NCI-H1694 treated with DMSO at 0.1 percent for 48 hours (cell line): ENCODE data around the gene MAPK7.
"Not testable (repeated sequence)": the region's sequence is repeated elsewhere in the genome, so short reads cannot be mapped to it uniquely, and the experiment has no call there.

ENCODE experiments used
- DNase-seq: peaks from one replicate; lab custom pipeline; 2025; lab: John Stamatoyannopoulos, UW

Gene MAPK7

DNA sequence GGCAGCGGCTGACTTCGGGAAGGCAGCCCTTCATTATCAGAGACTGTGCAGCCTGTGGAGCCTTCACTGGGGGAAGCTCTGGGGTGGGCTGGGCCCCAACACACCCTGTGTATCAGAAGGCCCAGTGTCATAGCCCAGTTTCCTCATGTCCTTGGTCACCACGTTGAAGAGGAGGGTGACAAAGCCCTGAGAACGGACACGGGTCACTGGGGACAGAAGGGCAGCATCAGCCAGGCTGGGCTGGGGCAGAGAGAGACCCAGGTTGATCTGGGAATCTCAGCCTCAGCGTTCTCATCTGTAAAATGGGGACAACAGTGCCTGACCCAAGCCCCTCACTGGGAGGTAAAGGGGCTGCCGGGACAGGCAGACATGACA is 35.1 kb upstream of the MAPK7 start:
- no peak for DNase-seq

DNA sequence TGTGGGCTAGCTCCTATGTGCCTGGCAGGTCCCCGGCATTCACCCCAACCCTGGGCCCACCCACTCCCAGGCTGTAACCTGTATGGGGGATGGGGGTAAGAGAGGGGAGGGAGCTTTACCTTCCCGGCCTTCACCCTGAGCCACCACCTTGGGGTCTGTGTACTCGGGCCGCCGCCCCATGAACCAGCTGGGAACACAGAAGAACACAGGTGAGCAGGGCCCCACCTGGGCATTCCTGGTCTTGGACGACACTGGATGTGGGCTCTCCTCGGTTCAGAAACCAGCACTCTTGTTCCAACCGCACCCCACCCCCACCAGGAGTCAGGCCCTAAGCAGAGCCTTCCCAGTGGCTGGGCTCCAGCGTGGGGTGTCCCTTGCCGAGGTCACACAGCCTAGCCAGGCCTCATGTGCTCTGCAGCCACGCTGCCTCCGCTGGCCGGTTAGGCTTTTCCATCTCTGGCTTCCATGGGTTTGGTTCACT is 34.6 kb upstream of the MAPK7 start:
- DNase-seq: no peak

DNA sequence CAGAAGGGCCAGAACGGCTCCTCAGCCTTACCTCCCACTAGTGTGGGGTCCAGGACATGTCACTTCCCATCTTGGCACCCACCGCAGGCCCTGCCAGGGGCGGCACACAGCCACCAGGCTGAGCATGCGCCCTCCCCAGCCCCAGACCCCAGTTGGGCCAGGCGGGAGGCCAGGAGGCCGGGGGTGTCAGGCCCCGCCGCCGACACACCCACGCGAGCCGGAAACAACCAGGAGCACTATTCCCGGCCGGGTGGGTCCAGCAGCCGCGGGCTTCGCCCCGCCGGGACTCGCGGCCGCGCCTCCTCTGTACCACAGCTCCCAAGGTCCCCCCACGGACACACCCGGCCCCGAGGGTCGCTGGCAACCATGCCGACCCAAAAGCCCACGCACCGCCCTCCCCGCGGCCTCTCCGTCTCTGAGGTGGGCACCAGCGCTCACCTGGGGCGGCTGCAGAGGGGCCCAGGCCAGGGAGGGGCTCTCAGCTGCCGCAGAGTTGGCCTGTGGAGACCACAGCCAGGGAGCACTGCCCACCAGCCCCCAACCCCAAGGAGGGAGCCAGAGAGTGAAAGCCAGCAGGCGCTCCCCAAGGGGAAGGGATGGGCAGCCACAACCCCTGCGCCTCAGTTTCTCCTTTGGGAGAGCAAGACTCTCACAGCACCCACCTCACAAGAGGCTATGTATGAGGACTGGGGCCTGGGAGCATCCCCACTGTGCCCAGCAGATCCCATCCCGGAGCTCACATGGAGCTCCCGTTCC is 33.8 kb upstream of the MAPK7 start:
- DNase-seq: no peak

DNA sequence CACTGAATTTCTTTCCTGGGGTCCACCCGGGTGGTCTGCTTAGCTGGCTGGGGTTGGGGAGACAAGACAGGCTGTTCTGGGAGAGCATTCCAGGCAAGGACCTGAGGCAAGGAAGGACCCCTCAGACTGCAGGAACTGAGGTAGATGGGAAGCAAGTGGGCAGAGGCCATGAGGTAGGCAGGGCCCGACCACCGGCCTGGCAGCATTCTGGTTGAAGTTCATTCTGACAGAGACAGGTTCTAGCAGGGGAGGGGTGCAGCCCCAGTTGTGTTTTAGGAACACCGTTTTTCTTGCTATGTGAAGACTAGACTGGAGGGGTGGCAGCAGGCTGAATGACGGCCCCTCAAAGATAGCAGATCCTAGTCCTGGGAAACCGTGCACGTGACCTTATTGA is 33.2 kb upstream of the MAPK7 start:
- DNase-seq: no peak

DNA sequence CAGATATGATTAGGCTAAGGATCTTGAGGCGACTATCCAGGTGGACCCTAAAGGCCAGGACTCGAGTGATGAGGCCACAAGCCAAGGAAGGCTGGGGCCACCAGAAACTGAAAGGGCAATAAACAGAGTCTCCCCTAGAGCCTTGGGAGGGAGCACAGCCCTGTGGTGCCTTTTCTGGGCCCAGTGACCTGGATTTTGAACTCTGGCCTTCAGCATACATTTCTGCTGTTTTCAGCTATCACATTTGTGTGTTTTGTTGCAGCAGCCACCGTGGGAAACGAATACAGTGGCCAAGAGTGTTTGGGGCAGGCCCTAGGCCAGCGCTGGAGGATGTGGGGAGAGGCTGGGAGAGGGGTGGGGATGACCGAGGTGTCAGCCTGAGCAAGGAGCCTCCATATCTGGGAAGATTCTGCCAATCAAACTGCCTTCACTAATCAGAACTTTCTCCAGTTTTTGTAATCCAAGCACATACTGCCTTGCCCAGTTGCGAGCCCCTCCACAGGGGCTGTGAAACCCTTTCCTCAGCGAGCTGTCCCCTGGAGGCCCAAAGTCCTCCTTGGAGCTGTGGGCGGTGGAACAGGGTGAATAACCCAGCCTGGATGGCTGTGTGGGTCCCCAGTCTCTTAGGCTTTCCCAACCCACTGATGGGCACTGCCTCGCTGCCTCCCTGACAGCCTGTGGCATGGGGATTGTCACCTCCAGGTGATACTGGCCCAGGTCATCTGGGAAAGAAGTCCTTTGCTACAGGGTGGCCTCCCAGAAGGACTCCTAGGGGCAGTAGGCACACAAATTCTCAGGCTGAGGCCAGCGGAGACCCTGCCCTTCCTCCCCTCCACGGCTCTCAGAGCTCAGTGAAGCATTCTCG is 32.6 kb upstream of the MAPK7 start:
- no peak for DNase-seq

DNA sequence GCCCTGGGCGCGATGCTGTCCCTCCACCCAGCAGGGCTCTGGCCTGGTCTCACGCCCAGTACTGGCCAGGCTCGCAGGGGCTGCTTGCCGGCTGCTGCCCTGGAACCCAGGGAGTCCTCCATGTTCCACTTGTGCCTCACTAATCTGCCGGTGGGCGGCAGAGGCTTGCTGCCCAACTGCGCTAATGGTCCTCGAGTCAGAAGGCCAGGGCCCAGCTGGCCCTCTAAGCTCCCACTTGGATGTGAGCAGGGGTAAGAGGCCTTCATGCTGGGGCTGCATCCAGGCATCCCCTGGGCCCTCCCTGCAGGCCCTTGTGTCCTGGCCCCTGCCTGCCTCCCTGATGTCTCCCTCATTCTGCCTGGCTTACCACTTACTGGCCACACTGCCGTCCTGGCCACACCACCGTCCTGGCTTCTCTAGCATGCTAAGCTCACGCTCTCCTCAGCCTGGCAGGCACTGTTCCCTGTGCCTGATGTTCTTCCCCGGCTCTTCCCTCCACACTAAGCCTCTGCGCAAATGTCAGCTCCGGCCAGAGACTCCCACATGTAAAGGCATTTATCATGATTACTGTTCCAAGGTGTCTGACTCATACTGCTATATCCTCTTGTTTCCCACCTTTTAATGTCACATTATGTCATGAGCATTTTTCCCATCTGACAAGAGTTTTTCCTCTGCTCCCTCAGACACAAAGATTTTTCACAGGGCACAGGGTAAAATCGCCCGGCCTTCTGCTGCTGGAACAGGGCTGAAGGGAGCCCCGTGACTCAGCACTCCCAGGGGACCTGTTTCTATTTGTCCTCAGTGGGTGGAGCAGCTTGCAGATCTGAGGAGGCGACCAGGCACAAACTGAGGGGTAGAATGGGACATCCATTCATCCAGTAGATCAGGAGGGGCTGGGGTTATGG is 31.7 kb upstream of the MAPK7 start:
- DNase-seq: peak; percentile 70

DNA sequence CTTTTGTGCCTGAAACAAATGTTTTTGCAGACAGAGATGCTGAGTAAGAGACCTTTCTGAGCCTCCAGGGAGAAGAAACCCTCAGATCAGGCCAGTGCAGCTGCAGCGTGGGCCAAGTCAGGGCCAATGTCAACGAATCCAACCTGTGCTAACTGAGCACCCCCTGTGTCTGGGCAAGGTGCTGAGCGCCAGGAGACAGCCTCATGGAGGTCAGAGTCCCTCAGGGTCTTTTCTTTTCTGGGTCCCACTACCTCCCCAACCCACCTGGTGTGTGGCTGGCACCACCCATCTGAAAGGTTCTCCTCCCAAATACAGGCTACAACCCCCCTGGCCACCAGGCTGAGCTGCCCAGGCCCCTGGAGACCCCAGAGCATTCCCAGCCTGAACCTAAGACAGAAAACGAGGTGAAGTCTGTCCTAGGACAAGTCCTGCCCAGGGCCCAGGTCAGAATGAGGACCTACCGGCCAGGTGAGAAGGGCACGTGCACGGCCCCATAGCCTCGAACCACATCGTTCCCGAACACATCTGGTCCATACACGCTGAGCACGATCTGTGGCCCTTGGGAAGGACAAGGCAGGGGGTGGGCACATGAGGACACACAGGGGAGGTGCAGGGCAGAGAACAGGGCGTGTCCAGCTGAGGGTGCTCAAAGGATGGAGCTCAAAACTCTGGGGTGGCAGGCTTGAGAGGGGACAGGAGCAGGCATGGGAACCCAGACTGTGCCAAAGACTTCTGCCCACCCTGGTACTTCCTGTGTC is 30.8 kb upstream of the MAPK7 start:
- DNase-seq: no peak

DNA sequence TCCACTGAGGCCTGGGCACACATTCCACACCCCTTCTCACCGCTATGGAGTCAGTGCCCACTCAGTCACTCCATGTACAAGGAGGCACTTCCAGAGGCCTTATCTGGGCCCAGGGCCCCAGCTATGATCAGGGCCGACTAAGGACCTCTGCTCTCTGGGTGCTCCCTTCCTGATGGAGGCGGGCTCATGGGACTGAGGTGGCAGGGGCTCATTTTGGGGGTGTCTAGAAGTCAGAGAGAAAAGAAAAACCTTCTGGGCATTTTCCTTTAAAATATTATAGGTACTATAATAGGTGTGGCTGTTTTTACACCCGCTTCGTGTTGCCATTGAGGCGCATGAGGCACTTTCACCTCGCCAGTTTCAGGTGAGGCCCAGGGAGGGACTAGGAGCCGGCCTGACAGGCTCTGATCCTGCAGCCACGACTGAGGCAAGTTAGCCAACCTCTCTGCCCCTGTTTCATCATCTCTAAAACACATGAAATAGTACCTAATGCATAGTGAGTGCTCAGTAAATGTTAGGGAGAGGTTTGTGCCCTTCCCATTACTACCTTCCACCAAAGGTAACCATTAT is 30.1 kb upstream of the MAPK7 start:
- no peak for DNase-seq

DNA sequence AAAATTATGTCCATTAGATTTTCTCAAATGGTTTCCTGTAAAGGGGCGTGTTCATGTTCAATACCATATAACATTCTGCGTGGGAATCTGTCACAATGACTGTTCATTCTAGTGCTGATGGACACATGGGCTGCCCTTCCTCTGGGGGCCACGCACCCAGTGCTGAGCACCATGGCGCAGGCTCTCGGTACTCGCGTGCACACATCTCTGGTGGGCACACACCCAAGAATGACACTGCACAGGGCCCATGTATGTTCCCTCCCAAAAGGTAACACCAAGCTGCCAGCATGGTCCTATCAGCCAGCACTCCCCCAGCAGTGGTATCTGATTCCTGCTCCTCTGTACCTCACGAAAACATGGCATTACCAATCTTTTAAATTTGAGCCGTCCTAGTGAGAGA is 29.5 kb upstream of the MAPK7 start:
- no peak for DNase-seq

DNA sequence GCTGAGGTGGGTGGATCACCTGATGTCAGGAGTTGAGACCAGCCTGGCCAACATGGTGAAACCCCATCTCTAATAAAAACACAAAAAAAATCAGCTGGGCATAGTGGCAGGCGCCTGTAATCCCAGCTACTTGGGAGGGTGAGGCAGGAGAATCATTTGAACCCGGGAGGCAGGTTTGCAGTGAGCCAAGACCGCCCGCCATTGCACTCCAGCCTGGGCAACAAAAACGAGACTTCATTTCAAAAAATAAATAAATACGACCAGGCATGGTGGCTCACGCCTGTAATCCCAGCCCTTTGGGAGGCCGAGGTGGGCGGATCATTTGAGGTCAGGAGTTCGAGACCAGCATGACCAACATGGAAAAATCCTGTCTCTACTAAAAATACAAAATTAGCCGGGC is 24.9 kb upstream of the MAPK7 start:
- DNase-seq: not testable (repeated sequence)

DNA sequence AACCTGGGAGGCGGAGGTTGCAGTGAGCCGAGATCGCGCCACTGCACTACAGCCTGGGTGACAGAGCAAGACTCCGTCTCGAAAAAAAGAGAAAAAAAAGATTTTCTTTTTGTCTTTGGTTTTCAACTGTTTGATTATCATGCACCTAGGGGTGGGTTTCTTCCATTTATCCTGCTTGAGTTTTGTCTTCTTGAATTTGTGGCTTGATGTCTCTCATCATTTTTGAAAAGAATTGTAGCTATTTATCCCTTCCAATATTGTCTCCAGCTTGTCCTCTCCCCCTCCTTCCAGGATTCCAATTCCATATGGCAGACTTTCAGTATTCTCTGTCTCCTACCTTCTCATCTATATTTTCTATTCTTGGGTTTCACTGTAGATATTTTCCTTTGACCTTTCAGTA is 23.6 kb upstream of the MAPK7 start:
- no peak for DNase-seq

DNA sequence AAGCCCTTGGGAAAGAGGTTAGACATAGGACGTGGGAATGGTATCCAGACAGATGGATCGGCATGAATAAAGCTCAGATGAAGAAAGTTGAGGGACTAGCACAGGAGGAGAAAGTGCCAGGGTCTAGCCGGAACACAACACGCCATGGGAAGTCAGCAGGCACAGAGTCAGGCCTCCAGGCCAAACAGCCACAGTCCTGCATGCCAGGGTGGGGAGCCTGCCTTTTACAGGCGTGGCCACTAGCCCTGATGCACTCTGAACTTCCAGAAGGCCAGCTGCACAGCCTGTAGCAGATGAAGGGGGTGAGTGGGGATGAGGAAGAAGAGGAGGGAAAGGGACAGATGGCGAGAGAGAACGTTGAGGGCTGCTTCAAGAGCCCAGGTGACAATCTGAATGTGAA is 20.9 kb upstream of the MAPK7 start:
- no peak for DNase-seq

DNA sequence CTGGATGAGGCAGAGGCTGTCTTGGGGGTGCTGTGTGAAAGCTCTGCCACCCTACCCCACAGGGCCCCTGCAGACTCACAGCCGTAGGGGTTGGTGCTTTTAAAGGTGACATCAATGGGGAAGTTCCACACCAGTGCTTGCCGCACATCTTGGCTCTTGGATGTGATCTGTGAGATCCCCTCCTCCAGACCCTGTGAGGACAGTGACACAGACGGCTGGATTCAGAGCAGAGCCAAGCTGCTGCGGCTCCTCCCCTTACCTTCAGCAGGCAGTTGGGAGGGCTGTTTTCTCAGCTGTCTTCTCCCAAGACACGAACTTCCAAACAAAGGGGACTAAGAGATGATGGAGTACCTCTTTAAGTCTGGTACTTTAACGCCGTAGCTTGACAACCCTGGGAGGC is 20.5 kb upstream of the MAPK7 start:
- no peak for DNase-seq

DNA sequence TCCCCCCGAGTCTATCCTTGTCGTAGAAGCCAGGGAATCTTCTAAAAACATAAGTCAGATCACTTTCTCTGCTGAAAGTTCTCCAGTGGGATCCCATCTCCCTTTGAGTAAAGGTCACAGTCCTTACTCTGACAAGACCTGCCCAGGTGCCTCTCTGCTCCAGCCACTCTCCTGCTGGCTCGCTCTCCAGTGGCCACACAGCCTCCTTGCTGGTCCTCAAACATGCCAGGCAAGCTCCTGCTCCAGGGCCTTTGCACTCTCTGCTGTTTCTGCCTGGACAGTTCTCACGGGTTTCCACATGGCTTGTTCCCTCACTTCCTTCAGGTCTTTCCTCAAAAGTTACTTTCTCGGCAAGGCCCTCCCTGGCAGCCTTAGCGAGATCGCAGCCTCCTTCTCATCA is 19.1 kb upstream of the MAPK7 start:
- no peak for DNase-seq

DNA sequence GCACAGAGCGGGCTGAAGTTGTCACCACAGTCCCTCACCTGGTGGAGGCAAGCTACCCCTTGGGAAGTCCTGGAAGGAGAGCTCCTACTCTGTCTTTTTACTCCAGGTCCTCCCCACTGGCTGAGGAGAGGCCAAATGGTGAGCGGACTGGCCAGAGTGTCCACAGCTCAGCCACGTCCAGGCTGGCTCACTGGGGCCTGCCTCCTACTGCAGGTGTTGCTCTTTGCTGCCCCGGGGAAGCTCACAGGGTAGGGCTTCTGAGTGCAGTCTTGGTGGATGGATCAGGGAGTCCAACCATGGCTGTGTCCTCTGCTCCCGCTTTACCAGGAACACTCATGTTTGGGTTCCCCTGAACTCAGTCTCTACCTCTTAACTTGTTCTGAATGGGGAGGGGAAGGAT is 18.4 kb upstream of the MAPK7 start:
- no peak for DNase-seq

DNA sequence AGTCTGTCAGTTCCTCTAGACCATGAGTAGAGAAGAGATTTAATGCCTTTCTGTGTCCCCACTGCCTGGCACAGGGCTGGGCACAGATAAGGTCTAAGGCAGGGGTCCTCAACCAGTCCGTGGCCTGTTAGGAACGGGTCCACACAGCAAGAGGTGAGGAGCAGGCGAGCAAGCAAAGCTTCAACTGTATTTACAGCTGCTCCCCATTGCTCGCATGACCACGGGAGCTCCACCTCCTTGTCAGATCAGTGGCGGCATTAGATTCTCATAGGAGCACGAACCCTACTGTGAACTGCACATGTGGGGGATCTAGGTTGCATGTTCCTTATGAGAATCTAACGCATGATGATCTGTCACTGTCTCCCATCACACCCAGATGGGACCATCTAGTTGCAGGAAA is 17.5 kb upstream of the MAPK7 start:
- DNase-seq: no peak

DNA sequence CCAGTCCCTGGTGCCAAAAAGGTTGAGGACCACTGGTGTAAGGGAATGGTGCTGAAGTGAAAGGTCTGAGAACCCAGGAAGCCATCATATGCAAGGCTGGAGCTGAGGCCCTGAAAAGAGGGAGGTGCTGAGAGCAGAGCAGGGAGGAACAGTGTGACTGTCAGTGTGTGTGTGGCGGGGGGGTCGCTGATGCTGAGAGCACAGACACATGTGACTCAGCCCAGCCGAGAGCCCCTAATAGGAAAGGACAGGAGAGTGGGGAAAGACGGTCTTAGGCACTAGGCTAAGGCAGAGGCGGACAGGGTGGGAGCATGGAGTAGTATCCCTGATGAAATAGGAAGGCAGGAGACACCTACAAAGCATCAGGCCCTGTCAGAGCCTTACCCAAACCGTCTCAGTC is 17.0 kb upstream of the MAPK7 start:
- no peak for DNase-seq

DNA sequence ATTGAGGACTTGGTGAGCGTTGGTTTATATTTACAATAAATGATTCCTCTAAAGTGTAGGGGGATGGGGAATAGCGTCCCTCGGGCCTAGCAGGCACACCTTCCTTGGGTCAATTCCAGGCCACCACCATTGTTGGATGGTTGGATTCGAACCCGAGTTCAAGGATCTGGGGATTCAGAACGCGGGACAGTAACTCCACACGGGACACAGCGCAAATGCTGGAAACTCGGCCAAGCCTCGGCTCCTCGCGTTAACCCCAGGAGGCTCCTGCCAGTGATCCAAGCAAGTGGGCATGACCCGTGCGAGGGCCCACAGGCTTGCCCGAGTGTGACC is 16.4 kb upstream of the MAPK7 start:
- no peak for DNase-seq

DNA sequence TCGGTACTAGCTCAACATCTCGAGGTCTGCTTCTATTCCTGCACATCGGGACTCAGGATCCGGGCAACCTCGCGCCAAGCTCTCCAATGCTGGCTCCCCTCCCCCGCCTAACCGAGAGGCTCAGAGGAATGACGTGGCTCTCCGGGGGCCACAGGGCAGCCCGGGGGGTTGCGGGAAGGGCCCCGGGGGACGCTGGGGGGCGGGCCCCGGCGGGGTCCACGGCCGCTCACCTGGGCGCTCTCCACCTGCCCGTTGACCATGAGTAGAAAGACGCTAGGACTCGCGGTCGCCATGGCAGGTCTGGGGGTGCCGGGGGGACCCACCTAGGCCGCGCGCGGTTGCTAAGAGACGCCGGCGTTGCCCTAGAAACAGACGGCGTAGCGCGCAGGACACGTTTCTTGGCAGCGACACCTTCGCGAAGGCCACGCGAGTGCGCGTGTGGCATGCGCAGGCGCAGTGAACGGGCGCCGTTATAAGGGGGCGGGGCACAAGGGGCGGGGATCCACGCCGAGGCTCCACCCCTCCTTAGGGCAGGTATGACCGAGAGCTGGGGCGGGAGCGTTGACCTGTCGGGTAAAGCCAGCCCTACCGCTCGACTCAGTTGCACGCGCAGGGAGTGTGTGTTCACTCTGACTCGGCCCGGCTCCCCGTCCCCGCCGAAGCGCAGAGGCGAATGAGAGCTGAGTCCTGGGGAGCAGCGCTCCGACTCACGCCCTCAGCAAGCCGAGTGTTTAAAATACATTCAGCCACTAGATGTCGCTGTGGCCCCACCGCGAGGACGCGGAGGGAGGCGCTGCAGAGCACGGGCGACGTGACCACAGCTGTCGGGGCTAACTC is 15.8 kb upstream of the MAPK7 start, which contains the start of gene B9D1:
Gene B9D1 (minus strand): TSS at position 447 of the 837 bp plus-strand sequence. CDS start 154 bp downstream, at position 293.
- peak; percentile 92 for DNase-seq

DNA sequence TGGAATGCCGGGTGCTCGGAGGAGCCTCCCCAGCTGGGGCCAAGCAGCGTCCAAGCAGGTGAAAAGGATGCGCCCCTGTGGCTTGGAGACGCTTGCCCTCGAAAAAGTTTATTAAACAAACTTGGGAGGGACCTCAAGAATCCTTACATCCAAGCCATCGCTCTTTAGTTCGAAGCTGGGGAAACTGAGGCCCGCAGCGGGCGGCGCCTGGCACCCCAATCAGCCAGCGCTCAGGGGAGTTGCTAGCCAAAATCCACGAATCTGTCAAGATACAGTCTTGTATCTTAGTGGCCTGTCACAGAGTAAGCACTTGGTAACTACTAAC is 15.2 kb upstream of the MAPK7 start:
- DNase-seq: no peak
